H1 (cell line): ENCODE data around the gene PSMG2. TPM values are rescaled to one million over a fixed set of nuclear protein-coding genes. Genes with fewer than 3 reads are reported as not detected.

Experiments
- CHD7 ChIP-seq: fragments of 300-600 bp; sonication (generic); IDR thresholded peaks from 2 replicates; pipeline ENCODE4 v1.7.1; 2012; ENCODE audit warnings: low read length, moderate library complexity, mild to moderate bottlenecking, inconsistent platforms; ENCODE audit not compliant: insufficient replicate concordance
- HDAC2 ChIP-seq, 2 experiments: fragments of 300-600 bp in 1 of 2; sonication (generic) in 1 of 2; IDR thresholded peaks; 2 replicates each; pipeline ENCODE4 v1.6.1; 2011 to 2012; ENCODE audit warnings: low read depth in 2 of 2, low read length in 2 of 2, mild to moderate bottlenecking in 2 of 2, moderate library complexity in 2 of 2, borderline replicate concordance in 1 of 2, inconsistent platforms in 1 of 2
- polyA plus RNA-seq, 7 experiments: library from polyadenylated mRNA; depleted of rRNA in 3 of 7; stranded (reverse) in 5 of 7; unstranded in 2 of 7; fragments of >200 nt in 5 of 7; fragments of 200-250 nt in 2 of 7; gene quantifications; 1 replicate in 5 of 7; 2 replicates in 1 of 7; 4 replicates in 1 of 7; pipeline versions ENCODE4 v1.2.1 to v1.2.3, GENCODE V29; 2011 to 2013; ENCODE audit warnings: missing spikeins in 2 of 7, mixed read lengths in 2 of 7
- total RNA-seq: library from RNA; stranded (reverse); fragmentation: NEBNext Ultra II Directional; extraction: Animal tissue kit (Norgen Biotek cat#: 25700); gene quantifications from 2 replicates; pipeline ENCODE4 v1.2.1, GENCODE V29; 2021

Gene PSMG2
- total and polyA plus RNA-seq, 2 of the 8 experiments (the other 6 are each of a cell fraction or from before 2014, with no cell fraction given): 52.9 to 79.3 TPM

GRCh38 chr18:12750076-12750714 is 47.4 kb downstream of the PSMG2 start (continued):
- TF ChIP-seq CHD7: no peak
- TF ChIP-seq HDAC2 (IDR thresholded peaks at IDR 0.05; ENCODE audit: borderline replicate concordance in 1 of 2, low read depth in 2 of 2, low read length in 2 of 2): no peak
- TF ChIP-seq, all 59 proteins: peak for 0
